Thyroid gland (tissue), 4 donors: ENCODE results near the gene ISYNA1. TPM values are rescaled to one million over a fixed set of nuclear protein-coding genes. Genes with fewer than 3 reads are reported as not detected.

ENCODE experiments used
- DNase-seq, 2 donors: peaks; one replicate each; pipeline ENCODE4 v3.0.0-alpha.2; 2019
- H3K27ac ChIP-seq, 3 donors: fragments of 200-600 bp; sonication (generic); 1 replicate in 2 of 3; 2 replicates in 1 of 3; pipeline ENCODE4 v1.5.1; 2016 to 2019; ENCODE audit warnings: mild to moderate bottlenecking in 1 of 3, moderate library complexity in 1 of 3
- H3K27me3 ChIP-seq: fragments of 200-600 bp; sonication (generic); one replicate; pipeline ENCODE4 v1.5.1; 2019
- H3K36me3 ChIP-seq, 2 donors: fragments of 200-600 bp; sonication (generic); one replicate each; pipeline ENCODE4 v1.5.1; 2016 to 2019
- H3K4me1 ChIP-seq, 2 donors: fragments of 200-600 bp; sonication (generic); one replicate each; pipeline ENCODE4 v1.5.1; 2017 to 2019
- H3K4me3 ChIP-seq, 3 donors: fragments of 200-600 bp; sonication (generic); replicated peaks in 1 of 3; 1 replicate in 2 of 3; 2 replicates in 1 of 3; pipeline ENCODE4 v1.5.1; 2016; ENCODE audit warnings: mild to moderate bottlenecking in 1 of 3
- H3K9me3 ChIP-seq: fragments of 200-600 bp; sonication (generic); one replicate; pipeline ENCODE4 v1.5.1; 2017
- POLR2A ChIP-seq, 2 donors: fragments of 450-650 bp; IDR thresholded peaks; one replicate each; pipeline ENCODE4 v1.6.1; 2017; ENCODE audit warnings: antibody characterized with exemption in 2 of 2, mild to moderate bottlenecking in 2 of 2, moderate library complexity in 1 of 2
- WGBS, 2 donors: methylation state at CpG; one replicate each; pipeline ENCODE4 v1.1.5; 2017; 5-methylcytosine and 5-hydroxymethylcytosine counted together
- intact Hi-C: fragments of 100-400 bp; cut with DNase I; formaldehyde crosslinking; loops from one replicate; pipeline ENCODE4 v1.15.1; 2023
- total RNA-seq, 4 donors: library from RNA; depleted of rRNA; stranded (reverse); fragments of >200 nt; gene quantifications; one replicate each; pipeline ENCODE4 v1.2.3, GENCODE V29; 2016
- TF ChIP-seq, protein P1 (sequence below), 6 experiments: fragments of 200-600 bp in 3 of 6; fragments of 450-650 bp in 3 of 6; sonication (generic) in 3 of 6; IDR thresholded peaks; one replicate each; pipeline ENCODE4 v1.5.1; 2016 to 2019; ENCODE audit warnings: antibody characterized with exemption in 6 of 6, mild to moderate bottlenecking in 2 of 6, inconsistent platforms in 1 of 6, moderate library complexity in 1 of 6

ISYNA1 gene
- total RNA-seq, 4 donors from 2014 or later: 12.7 to 24.2 (median 22.9) TPM

DNA sequence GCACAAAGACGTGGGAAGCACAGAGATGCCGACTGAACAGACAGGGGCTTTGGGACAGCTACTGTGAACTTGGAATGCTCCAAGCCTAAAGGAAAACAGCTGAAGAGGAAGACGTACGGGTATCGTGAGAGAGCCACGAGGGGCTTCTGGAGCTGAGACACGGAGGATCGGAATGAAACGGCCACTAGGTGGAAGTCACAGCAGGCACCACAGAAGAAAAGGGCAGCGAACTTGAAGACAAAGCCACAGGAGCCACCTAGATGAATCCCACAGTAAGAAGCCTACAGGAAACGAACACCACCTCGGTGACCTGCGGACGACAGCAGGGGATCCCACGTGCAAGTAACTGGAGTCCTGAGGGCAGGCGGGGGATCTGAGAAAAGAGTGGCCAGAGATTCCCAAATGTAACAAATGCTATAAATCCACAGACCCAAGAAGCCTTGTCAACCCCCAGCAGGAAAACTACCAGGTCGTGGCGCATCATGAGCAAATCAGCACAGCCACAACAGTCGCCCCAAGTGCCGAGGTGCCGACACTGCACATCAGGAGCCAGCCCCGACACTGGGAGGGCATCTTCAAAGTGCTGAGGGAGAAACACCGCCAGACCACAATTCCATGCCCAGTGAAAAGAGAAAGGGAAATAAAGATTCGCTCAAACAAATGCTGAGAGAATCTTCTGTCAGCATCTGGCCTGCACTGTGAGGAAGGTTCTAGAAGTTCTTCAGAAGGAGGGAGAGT, 39.3 kb upstream of the ISYNA1 start:
- H3K4me1 ChIP-seq: peaks cover 16 to 36% of the 10 kb centered on the region in 2 donors
- H3K9me3 ChIP-seq: no peaks in the 10 kb centered on the region
- 88 to 89% methylated on average over 24 of the region's 24 CpGs for WGBS, 2 donors
- H3K27ac ChIP-seq: no peak overlapping the region
- H3K4me3 ChIP-seq: no peak overlapping the region
- intact Hi-C loops: no loop called here
- H3K27me3 ChIP-seq: no peaks in the 10 kb centered on the region
- H3K36me3 ChIP-seq: no peaks in the 10 kb centered on the region
- TF ChIP-seq, protein P1, sequence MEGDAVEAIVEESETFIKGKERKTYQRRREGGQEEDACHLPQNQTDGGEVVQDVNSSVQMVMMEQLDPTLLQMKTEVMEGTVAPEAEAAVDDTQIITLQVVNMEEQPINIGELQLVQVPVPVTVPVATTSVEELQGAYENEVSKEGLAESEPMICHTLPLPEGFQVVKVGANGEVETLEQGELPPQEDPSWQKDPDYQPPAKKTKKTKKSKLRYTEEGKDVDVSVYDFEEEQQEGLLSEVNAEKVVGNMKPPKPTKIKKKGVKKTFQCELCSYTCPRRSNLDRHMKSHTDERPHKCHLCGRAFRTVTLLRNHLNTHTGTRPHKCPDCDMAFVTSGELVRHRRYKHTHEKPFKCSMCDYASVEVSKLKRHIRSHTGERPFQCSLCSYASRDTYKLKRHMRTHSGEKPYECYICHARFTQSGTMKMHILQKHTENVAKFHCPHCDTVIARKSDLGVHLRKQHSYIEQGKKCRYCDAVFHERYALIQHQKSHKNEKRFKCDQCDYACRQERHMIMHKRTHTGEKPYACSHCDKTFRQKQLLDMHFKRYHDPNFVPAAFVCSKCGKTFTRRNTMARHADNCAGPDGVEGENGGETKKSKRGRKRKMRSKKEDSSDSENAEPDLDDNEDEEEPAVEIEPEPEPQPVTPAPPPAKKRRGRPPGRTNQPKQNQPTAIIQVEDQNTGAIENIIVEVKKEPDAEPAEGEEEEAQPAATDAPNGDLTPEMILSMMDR (IDR thresholded peaks at IDR 0.05): no peak
- TF ChIP-seq POLR2A (IDR thresholded peaks at IDR 0.05): no peak
- DNase-seq: no peak

DNA sequence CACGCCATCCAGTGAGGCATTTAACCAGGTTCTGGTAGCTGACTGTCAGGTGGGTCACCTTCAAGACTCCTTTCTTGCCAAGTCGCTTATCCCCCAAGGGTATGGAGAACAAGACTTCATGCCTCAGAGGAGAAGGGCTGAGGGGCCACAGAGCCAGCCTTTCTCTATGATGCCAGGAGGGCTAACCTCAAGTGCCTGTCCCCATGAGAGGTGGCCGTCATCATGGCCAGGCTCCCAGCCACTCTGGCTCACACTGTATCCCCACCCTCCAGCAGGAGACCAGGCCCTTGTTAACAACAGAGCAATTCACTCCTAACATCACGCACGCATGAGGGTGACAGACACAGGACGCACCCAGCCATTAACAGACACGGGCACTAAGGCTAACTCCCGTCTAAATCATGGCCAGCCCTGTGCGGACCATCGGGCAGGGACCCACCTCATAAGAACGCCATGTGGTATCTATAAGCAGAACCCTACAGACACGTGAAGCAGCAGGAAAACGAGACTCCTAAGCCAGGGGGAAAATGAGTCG, 38.6 kb upstream of the ISYNA1 start:
- no peaks in the 10 kb centered on the region for H3K27me3 ChIP-seq
- H3K4me1 ChIP-seq: peaks cover 16 to 36% of the 10 kb centered on the region in 2 donors
- WGBS, 2 donors: 90 to 92% methylated on average over 13 to 14 of the region's 14 CpGs
- H3K4me3 ChIP-seq: no peak overlapping the region
- no peaks in the 10 kb centered on the region for H3K36me3 ChIP-seq
- H3K27ac ChIP-seq: no peak overlapping the region
- intact Hi-C loops: no loop called here
- H3K9me3 ChIP-seq: no peaks in the 10 kb centered on the region
- no peak for DNase-seq
- TF ChIP-seq, protein P1 (IDR thresholded peaks at IDR 0.05): no peak
- no peak for TF ChIP-seq POLR2A (IDR thresholded peaks at IDR 0.05)

DNA sequence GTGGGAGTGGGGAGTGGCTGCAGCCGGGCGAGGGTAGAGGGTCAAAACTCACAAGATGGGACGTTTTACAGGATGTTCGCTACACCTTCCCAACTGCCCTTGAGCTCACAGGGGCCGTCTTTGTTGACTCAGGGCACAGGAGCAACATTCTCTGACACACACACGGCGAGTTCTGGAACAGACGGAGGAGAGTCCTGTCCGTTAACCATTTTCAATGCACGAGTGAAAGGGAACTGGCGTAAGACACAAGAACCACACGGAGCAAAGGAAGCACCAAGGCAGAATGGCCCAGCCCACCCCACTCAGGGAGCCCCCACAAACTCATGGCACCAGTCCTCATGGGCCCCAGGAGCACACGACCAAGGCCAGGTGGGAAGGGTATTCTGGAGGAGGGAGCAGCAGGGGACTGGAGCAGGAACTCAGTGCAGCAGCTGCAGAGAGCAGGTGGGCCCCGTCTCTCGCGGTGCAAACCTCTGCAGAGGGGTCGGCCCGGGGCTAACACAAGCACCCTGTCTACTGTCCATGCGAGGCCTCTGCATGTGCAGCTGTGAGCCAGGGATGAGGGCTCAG, 37.9 kb upstream of the ISYNA1 start:
- Histone ChIP-seq H3K36me3 (peaks cover 0 to 7% of the 10 kb centered on the region in 2 donors), H3K4me3 (no peak overlapping the region), H3K9me3 (no peaks in the 10 kb centered on the region), H3K27me3 (no peaks in the 10 kb centered on the region), H3K27ac (no peak overlapping the region), H3K4me1 (peaks cover 16 to 30% of the 10 kb centered on the region in 2 donors)
- no peak for DNase-seq
- TF ChIP-seq, protein P1 (IDR thresholded peaks at IDR 0.05): no peak
- no peak for TF ChIP-seq POLR2A (IDR thresholded peaks at IDR 0.05)
- intact Hi-C loops: no loop called here
- WGBS, 2 donors: 81 to 89% methylated on average over 16 to 19 of the region's 19 CpGs

DNA sequence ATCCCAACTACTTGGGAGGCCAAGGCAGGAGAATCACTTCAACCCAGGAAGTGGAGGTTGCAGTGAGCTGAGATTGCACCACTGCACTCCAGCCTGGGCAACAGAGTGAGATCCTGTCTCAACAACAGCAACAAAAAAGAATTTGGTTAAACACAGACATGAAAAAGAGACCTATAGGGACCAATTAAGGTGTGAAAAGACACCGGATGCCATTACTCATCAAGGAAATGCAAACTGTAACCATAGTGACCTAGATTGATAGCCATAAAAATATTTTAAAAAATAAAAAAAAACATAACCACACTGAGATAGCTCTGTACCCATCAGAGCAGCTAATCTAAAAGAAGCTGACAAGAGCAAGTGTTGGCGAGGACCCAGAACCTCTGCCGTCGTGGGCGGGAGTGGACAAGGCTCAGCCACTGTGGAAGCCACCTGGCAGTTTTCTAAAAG, 37.1 kb upstream of the ISYNA1 start:
- 78 to 80% methylated on average over 5 of the region's 5 CpGs for WGBS, 2 donors
- Histone ChIP-seq H3K27ac (no peak overlapping the region), H3K4me1 (peaks cover 9 to 28% of the 10 kb centered on the region in 2 donors), H3K9me3 (no peaks in the 10 kb centered on the region), H3K36me3 (peaks cover 0 to 8% of the 10 kb centered on the region in 2 donors), H3K27me3 (no peaks in the 10 kb centered on the region), H3K4me3 (no peak overlapping the region)
- intact Hi-C loops: no loop called here
- no peak for TF ChIP-seq POLR2A (IDR thresholded peaks at IDR 0.05)
- TF ChIP-seq, protein P1 (IDR thresholded peaks at IDR 0.05): no peak
- DNase-seq: no peak

DNA sequence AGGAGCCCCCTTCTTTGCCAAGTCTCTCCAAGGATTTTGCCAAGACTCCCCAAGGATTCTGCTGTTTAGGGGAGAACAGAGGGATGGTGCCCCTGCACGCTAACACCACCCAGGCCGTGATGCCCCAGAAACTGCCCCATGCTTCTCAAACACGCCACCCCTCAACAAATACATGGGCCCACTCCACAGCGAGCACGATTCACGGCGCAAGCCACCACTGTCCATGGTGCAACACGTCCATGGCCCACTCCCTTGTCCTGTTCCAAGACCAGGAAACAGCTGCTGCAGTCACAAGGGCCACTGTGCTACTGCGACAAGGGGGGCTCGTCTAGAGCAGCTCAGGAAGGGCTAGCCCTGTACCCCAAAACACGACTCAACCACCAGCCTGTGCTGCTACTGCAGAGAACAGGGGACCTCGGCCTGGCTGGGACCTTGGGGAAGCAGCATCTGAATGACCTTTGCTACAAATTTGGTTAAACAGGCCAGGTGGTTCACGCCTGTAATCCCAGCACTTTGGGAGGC, 36.5 kb upstream of the ISYNA1 start:
- H3K27ac ChIP-seq: no peak overlapping the region
- intact Hi-C loops: no loop called here
- 87 to 91% methylated on average over 10 to 13 of the region's 13 CpGs for WGBS, 2 donors

More for the DNA sequence above, 36.5 kb upstream of the ISYNA1 start:
- Histone ChIP-seq H3K9me3 (no peaks in the 10 kb centered on the region), H3K27me3 (no peaks in the 10 kb centered on the region), H3K36me3 (peaks cover 0 to 8% of the 10 kb centered on the region in 2 donors), H3K4me3 (no peak overlapping the region), H3K4me1 (peaks cover 3 to 28% of the 10 kb centered on the region in 2 donors)
- DNase-seq: no peak
- no peak for TF ChIP-seq POLR2A (IDR thresholded peaks at IDR 0.05)
- TF ChIP-seq, protein P1 (IDR thresholded peaks at IDR 0.05): no peak
